B cell (primary cell): ENCODE results near the gene ZDHHC24. TPM values are rescaled to one million over a fixed set of nuclear protein-coding genes. Genes with fewer than 3 reads are reported as not detected.

ENCODE experiments used
- ATAC-seq: fragments of 200-7000 bp; cut with Tn5 transposase; one replicate; pipeline ENCODE4 v1.10.0; 2021; ENCODE audit warnings: low read depth, mild to moderate bottlenecking, moderate number of reproducible peaks, moderate library complexity
- CTCF ChIA-PET: fragments of 350-600 bp; sonication (Branson Sonifier 250); formaldehyde crosslinking; loops from one replicate; lab custom pipeline; 2021; ENCODE audit warnings: antibody characterized with exemption, inconsistent platforms; lab: Charles Lee
- POLR2A ChIA-PET: fragments of 350-600 bp; sonication (Branson Sonifier 250); formaldehyde crosslinking; loops from one replicate; lab custom pipeline; 2021; ENCODE audit warnings: antibody characterized with exemption; lab: Charles Lee
- DNase-seq: peaks from one replicate; pipeline ENCODE4 v3.0.0; 2013
- H2AFZ ChIP-seq: 2 replicates; pipeline ENCODE4 v1.6.1; 2012; ENCODE audit warnings: mild to moderate bottlenecking, low read depth, low read length; ENCODE audit not compliant: insufficient read depth, poor library complexity, severe bottlenecking
- H3K27ac ChIP-seq, 2 donors: 1 replicate in 1 of 2; 2 replicates in 1 of 2; pipeline ENCODE4 v1.5.1; 2012 to 2013; ENCODE audit warnings: low read length in 2 of 2, mild to moderate bottlenecking in 2 of 2, moderate library complexity in 1 of 2
- H3K27me3 ChIP-seq, 4 experiments: fragments of 200-600 bp in 1 of 4; sonication (generic) in 1 of 4; replicated peaks in 1 of 4; 1 replicate in 2 of 4; 2 replicates in 2 of 4; pipeline versions ENCODE4 v1.6.1 to v1.7.0; 2013 to 2016; ENCODE audit warnings: low read length in 3 of 4, mild to moderate bottlenecking in 2 of 4, mixed read lengths in 1 of 4, moderate library complexity in 1 of 4; ENCODE audit not compliant: insufficient read depth in 4 of 4, control insufficient read depth in 3 of 4; ENCODE audit errors: control extremely low read depth in 1 of 4
- H3K36me3 ChIP-seq, 2 experiments: replicated peaks in 1 of 2; 1 replicate in 1 of 2; 2 replicates in 1 of 2; pipeline versions ENCODE4 v1.6.1 to v1.7.1; 2013; ENCODE audit warnings: low read length in 1 of 2; ENCODE audit not compliant: insufficient read depth in 2 of 2, control insufficient read depth in 1 of 2; ENCODE audit errors: control extremely low read depth in 1 of 2, extremely low read depth in 1 of 2
- H3K4me1 ChIP-seq, 2 donors: fragments of 200-600 bp in 1 of 2; sonication (generic) in 1 of 2; 1 replicate in 1 of 2; 2 replicates in 1 of 2; pipeline versions ENCODE4 v1.5.1 to v1.6.1; 2013 to 2017; ENCODE audit warnings: low read length in 2 of 2; ENCODE audit not compliant: control insufficient read depth in 2 of 2, insufficient read depth in 2 of 2
- H3K4me2 ChIP-seq: replicated peaks from 2 replicates; pipeline ENCODE3; 2012; ENCODE audit warnings: mild to moderate bottlenecking, low read depth, low read length; ENCODE audit not compliant: poor library complexity, severe bottlenecking
- H3K4me3 ChIP-seq, 5 experiments: fragments of 200-600 bp in 1 of 5; sonication (generic) in 1 of 5; 1 replicate in 3 of 5; 2 replicates in 2 of 5; pipeline versions ENCODE4 v1.5.1 to v1.7.0; 2011 to 2016; ENCODE audit warnings: low read length in 4 of 5, mild to moderate bottlenecking in 4 of 5, low read depth in 2 of 5, control low read depth in 1 of 5, moderate library complexity in 1 of 5; ENCODE audit not compliant: insufficient read depth in 1 of 5; ENCODE audit errors: control extremely low read depth in 1 of 5, extremely low read depth in 1 of 5
- H3K79me2 ChIP-seq: fragments of 200-600 bp; sonication (generic); one replicate; pipeline ENCODE4 v1.6.0; 2016; ENCODE audit warnings: low read length; ENCODE audit not compliant: control insufficient read depth, insufficient read depth
- H3K9ac ChIP-seq: fragments of 200-600 bp; sonication (generic); 2 replicates; pipeline ENCODE4 v1.6.1; 2017; ENCODE audit warnings: mild to moderate bottlenecking, low read length, moderate library complexity
- H3K9me3 ChIP-seq, 3 donors: one replicate each; pipeline versions ENCODE4 v1.6.1 to v1.7.1; 2013; ENCODE audit warnings: low read length in 2 of 3; ENCODE audit not compliant: control insufficient read depth in 2 of 3, insufficient read depth in 1 of 3; ENCODE audit errors: control extremely low read depth in 1 of 3
- H4K20me1 ChIP-seq: 2 replicates; pipeline ENCODE4 v1.6.0; 2012; ENCODE audit warnings: mild to moderate bottlenecking, low read length; ENCODE audit not compliant: insufficient read depth, control insufficient read depth, poor library complexity, severe bottlenecking
- H3K27ac Mint-ChIP-seq: one replicate; pipeline ENCODE4 v1.8.0; 2021; ENCODE audit warnings: mixed read lengths
- H3K27me3 Mint-ChIP-seq: one replicate; pipeline ENCODE4 v1.8.0; 2021; ENCODE audit warnings: mixed read lengths
- H3K4me1 Mint-ChIP-seq: one replicate; pipeline ENCODE4 v1.8.0; 2021; ENCODE audit warnings: mixed read lengths
- H3K4me3 Mint-ChIP-seq: one replicate; pipeline ENCODE4 v1.8.0; 2021; ENCODE audit warnings: mixed read lengths
- H3K9me3 Mint-ChIP-seq: one replicate; pipeline ENCODE4 v1.8.0; 2022; ENCODE audit warnings: mixed read lengths; ENCODE audit not compliant: insufficient read depth
- EZH2 ChIP-seq: IDR thresholded peaks from 2 replicates; pipeline ENCODE4 v1.6.1; 2012; ENCODE audit warnings: borderline replicate concordance, low read depth, mild to moderate bottlenecking, moderate library complexity, low read length; ENCODE audit not compliant: insufficient read depth, poor library complexity, severe bottlenecking
- WGBS: methylation state at CpG from one replicate; pipeline ENCODE4 v1.1.5; 2013; ENCODE audit warnings: missing lambda C conversion rate; ENCODE audit not compliant: insufficient coverage; 5-methylcytosine and 5-hydroxymethylcytosine counted together
- intact Hi-C: fragments of 100-400 bp; cut with micrococcal nuclease; formaldehyde crosslinking; loops from one replicate; pipeline ENCODE4 v1.10.0; 2022
- polyA plus RNA-seq: library from polyadenylated mRNA; depleted of rRNA; stranded (reverse); fragments of >200 nt; gene quantifications from 2 replicates; pipeline ENCODE4 v1.2.3, GENCODE V29; 2012
- total RNA-seq, 2 donors: library from RNA; stranded (reverse); fragments of 120-200 nt in 1 of 2; gene quantifications; 1 replicate in 1 of 2; 2 replicates in 1 of 2; pipeline versions ENCODE4 v1.2.3 to v1.2.4, GENCODE V29; 2013 to 2022
- TF ChIP-seq, protein P1 (sequence below): fragments of 200-600 bp; IDR thresholded peaks from one replicate; pipeline ENCODE4 v1.8.0; 2022; ENCODE audit warnings: antibody characterized with exemption, mild to moderate bottlenecking

The ZDHHC24 gene
- total and polyA plus RNA-seq, 2 donors (not counting 1 experiment from before 2014, with no cell fraction given) = 29.7 to 32.6 TPM

DNA sequence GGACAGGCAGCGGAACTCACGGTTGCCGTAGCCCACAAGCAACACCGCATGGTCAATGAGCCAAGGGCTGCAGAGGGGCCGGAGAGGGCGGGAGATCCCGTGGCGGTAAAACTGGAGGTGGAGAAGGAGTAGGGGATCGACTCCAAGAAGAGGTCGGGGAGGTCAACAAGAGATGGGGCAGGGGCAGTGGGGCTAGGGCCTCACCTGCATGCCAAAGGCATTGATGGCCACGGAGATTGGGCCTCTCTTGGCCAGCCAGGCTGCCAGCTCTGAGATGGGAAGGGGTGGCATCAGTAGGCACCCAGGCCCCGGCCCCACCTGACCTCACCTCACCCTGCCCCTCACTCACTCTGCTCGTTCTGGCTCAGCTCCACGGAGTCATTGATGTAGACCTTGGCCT is 18.7 kb upstream of the ZDHHC24 start:
- WGBS = 96% methylated on average over 12 of the region's 14 CpGs
- H3K4me2 ChIP-seq = no peak overlapping the region
- H3K4me1 ChIP-seq = peaks cover 9 to 11% of the 10 kb centered on the region in 2 donors
- peaks cover 10% of the 10 kb centered on the region for H3K4me1 Mint-ChIP-seq
- CTCF ChIA-PET = interaction anchor here (1.3 kb wide), 1 partner anchor 114 kb away, joined by 4 read pairs; the partner anchor contains the start of gene RBM4B
- no peak overlapping the region for H3K27ac Mint-ChIP-seq
- no peak for ATAC-seq
- no peak overlapping the region for H3K9ac ChIP-seq
- peaks cover 0 to 25% (median 3%) of the 10 kb centered on the region in 4 experiments for H3K27me3 ChIP-seq
- TF ChIP-seq, protein P1, sequence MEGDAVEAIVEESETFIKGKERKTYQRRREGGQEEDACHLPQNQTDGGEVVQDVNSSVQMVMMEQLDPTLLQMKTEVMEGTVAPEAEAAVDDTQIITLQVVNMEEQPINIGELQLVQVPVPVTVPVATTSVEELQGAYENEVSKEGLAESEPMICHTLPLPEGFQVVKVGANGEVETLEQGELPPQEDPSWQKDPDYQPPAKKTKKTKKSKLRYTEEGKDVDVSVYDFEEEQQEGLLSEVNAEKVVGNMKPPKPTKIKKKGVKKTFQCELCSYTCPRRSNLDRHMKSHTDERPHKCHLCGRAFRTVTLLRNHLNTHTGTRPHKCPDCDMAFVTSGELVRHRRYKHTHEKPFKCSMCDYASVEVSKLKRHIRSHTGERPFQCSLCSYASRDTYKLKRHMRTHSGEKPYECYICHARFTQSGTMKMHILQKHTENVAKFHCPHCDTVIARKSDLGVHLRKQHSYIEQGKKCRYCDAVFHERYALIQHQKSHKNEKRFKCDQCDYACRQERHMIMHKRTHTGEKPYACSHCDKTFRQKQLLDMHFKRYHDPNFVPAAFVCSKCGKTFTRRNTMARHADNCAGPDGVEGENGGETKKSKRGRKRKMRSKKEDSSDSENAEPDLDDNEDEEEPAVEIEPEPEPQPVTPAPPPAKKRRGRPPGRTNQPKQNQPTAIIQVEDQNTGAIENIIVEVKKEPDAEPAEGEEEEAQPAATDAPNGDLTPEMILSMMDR = no peak
- H3K4me3 Mint-ChIP-seq = no peak overlapping the region
- H3K36me3 ChIP-seq = no peaks in the 10 kb centered on the region
- H3K27me3 Mint-ChIP-seq = peaks cover 7% of the 10 kb centered on the region
- no peak for DNase-seq
- H3K79me2 ChIP-seq = no peaks in the 10 kb centered on the region
- H3K9me3 Mint-ChIP-seq = no peaks in the 10 kb centered on the region
- no peak overlapping the region for H3K4me3 ChIP-seq
- POLR2A ChIA-PET = no interaction called here
- H2AFZ ChIP-seq = no peak overlapping the region
- no peak overlapping the region for H3K27ac ChIP-seq
- no peaks in the 10 kb centered on the region for H4K20me1 ChIP-seq
- intact Hi-C loops = no loop called here
- no peaks in the 10 kb centered on the region for H3K9me3 ChIP-seq

DNA sequence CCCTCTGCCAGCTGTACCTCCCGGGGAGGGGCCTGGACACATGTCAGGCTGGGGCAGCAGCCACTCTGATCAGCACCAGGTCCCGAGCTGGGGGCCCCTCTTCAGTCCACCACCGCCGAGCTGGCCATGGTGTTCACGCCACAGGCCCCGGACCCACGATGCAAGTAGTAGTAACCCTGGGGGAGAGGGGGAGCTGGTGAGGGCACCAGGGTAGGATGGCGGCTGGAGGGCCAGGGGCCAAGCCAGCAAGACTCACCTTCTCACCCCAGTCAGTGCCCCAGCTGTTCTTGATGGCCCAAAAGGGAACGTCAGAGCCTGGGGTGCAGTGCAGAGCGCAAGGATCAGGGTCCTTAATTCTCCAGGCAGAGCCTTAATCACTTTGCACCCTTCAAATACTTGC is 18.0 kb upstream of the ZDHHC24 start:
- WGBS = 90% methylated on average over 5 of the region's 10 CpGs
- no peak overlapping the region for H3K4me3 Mint-ChIP-seq
- no peak overlapping the region for H2AFZ ChIP-seq
- H3K9me3 Mint-ChIP-seq = no peaks in the 10 kb centered on the region
- no peak overlapping the region for H3K9ac ChIP-seq
- ChIA-PET CTCF (interaction anchor here (1.3 kb wide), 1 partner anchor 115 kb away, joined by 4 read pairs; the partner anchor contains the start of gene RBM4B), POLR2A (no interaction called here)
- H3K27me3 ChIP-seq = peaks cover 0 to 25% (median 3%) of the 10 kb centered on the region in 4 experiments
- H3K79me2 ChIP-seq = no peaks in the 10 kb centered on the region
- TF ChIP-seq, protein P1 = no peak
- no peak for TF ChIP-seq EZH2
- no peaks in the 10 kb centered on the region for H3K36me3 ChIP-seq
- no peak overlapping the region for H3K4me2 ChIP-seq
- DNase-seq (no peak), ATAC-seq (no peak)
- H3K4me1 ChIP-seq = peaks cover 13 to 14% of the 10 kb centered on the region in 2 donors
- H3K27ac Mint-ChIP-seq = no peak overlapping the region
- H3K4me1 Mint-ChIP-seq = peaks cover 11% of the 10 kb centered on the region
- intact Hi-C loops = no loop called here
- H3K9me3 ChIP-seq = peaks cover 0 to 4% (median 0%) of the 10 kb centered on the region in 3 donors
- no peaks in the 10 kb centered on the region for H4K20me1 ChIP-seq
- no peak overlapping the region for H3K4me3 ChIP-seq
- H3K27me3 Mint-ChIP-seq = peaks cover 9% of the 10 kb centered on the region
- H3K27ac ChIP-seq = no peak overlapping the region
